SIG-M5 treated with dmso at 0.1 percent for 504 hours (cell line): Measurements from ENCODE around the gene PLPP7.
"Not testable (repeated sequence)": the region's sequence is repeated elsewhere in the genome, so short reads cannot be mapped to it uniquely, and the experiment has no call there.

Source experiments
- DNase-seq: peaks from one replicate; lab custom pipeline; 2025; ENCODE audit not compliant: unreplicated experiment; lab: John Stamatoyannopoulos, UW

Gene PLPP7

DNA sequence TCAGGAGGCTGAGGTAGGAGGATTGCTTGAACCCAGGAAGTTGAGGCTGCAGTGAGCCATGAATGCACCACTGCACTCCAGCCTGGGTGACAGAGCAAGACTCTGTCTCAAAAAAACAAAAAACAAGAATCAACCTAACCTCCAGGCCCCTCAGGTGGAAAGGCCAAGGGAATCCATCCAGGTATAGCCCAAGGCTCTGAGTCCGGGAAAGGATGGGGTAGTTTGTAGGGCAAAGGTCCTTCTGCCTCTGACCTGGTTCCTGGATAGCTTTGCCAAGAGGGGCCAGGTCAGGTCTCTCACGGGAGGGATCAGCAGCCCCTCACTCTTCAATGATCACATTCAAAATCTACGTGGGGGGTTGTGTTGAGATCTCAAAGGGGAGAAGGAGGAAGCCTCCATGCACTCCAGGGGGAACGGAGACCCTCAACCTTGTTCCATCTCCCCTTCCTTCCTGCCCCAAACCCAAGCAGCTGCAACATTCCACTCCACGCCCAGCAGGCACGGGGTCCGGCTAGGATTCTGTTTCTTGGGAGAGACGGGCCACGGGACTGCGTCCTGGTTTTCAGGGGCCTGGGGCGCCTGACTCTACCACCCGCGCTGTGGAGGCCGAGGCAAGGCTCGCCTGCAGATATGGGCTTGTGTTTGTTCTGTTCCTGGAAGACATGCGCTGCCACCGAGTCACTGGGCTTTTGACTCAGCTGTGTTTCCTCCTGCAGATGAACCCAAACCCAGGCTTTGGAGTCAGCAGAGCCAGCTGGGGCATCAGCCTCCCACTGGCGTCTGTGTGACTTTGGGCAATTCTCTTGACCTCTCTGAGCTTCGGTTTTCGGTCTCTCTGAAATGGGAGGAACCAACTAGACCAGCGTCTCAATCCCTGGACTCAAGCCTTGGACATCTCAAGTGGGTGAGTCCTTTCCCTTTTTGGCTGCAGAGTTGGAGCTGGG, 35.5 kb downstream of the PLPP7 start:
- no peak for DNase-seq

DNA sequence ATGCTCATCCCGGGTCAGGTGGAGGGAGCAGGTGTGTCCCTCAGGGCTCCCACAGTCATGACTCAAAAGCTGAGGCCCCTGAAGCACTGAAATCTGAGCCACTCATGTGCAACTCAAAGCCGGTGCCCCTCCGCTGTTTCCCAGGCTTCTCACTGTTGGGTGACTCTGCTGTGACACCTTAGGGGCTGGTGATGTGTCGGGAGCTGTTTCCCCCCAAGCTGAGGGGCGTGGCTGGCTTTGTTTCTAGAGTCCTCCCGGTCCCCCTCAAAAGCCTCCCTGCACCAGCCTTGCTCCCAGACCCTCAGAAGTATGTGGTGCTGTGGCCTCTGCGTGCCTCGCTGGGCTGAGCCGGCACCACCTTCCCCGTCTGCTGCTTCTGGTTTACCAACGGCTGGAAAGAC, 39.7 kb downstream of the PLPP7 start:
- no peak for DNase-seq

DNA sequence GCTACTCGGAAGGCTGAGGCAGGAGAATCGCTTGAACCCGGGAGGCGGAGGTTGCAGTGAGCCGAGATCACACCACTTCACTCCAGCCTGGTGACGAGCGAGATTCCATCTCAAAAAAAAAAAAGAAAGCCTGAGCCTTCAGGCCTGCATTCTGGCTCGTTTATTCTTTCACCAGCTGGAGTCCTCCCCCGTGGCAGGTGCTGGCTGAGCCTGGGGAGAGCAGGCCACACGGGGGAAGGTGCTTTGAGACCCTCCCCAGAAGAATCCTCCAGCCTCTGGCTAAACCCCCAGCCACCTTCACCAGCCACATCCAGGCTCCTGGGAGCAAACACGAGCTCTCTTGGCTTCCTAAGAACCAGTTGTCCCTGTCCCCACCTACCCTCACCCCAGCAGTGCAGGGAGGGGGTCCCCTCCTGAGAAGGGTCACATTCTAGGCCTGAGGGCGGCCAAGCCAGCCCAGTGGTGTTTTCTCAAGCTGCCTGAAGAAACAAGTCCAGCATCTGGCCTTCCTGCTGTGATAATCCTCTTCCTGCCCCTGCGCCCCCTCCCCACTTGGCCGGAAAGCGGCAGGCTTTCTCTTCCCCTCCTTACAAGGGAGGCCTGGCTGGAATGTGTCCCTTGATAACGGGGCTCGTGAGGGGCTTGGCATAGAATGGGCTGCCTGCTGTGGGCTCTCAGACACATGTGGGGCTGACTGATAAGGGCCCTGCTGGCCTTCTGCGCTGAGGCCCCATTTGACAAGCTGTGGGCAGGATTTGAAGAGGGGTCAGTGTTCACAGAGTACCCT, 41.5 kb downstream of the PLPP7 start:
- no peak for DNase-seq

DNA sequence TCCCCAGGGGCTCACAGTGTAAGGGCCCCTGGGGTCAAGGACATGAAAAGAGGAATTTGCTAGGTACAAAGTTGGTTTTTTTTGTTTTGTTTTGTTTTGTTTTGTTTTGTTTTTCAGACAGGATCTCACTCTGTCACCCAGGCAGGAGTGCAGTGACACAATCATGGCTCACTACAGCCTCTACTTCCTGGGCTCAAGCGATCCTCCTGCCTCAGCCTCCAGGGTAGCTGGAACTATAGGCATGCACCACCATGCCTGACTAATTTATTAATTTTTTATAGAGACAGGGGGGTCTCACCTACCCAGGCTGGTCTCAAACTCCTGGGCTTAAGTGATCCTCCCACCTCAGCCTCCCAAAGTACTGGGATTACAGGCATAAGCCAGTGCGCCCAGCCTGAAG, 42.5 kb downstream of the PLPP7 start:
- DNase-seq: not testable (repeated sequence)

DNA sequence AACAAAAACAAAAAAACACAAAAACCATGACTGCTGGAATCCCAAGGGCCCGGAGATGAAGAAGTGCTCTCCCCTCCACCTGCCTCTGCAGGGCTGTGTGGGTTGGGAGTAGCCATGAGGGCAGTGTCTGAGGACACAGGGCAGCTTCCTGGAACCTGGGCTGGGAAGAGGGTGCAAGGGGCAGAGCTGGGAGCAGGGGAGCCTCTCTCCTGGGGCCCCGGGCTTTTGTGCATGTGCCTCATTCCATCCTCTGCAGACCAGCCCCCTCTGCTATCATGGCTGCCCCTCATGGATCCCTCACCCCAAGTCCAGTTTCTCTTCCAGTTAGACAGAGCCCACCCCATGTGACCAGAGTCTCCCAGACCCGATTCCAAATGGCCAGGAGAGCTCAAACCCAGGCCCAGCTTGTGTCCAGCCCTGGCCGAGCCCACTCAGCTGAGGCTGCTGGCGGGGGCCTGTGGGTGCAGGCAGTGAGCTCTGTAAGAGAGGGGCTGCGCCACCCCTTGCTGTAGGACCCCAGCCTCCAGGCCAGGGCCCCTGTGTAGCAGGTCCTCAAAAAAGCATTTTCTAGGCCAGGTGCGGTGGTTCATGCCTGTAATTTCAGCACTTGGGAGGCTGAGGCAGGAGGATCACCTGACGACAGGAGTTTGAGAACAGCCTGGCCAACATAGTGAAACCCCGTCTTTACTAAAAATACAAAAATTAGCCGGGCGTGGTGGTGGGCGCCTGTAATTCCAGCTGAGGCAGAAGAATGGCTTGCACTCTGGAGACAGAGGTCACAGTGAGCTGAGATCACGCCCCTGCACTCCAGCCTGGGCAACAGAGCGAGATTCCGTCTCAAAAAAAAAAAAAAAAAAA, 44.5 kb downstream of the PLPP7 start:
- DNase-seq: no peak

DNA sequence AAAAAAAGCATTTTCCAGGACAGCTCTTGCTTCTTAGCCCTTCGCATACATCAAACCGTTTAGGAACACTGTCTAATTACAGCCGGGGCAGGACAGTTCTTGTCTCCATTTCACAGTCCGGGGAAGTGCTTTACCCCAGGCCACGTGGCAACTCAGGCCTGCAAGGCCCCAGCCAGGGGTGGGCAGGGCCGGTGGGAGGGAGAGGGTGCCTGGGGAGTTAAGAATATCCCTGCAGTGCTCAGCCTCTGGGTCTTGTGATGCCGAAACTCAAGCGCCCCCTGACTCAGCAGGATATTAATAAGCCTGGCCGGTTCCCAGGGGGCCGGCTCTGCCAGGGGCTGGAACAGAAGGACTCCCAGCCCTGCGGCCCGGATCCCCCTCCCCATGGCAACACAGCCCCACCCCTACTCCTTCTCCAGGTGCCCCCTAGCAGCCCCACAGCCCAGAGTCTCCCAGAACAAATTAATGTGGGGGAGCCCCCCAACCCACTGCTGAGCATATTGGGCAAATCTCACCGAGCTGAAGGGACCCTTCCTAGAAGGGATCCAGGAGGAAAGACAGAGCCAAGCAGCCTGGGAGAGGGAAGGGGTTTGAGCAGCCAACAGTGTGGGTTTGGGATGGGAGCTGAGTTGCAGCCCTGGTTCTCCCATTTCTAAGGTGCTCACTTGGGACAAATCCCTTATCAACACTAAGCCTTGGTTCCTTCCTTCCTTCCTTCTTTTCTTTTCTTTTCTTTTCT, 45.3 kb downstream of the PLPP7 start:
- no peak for DNase-seq

DNA sequence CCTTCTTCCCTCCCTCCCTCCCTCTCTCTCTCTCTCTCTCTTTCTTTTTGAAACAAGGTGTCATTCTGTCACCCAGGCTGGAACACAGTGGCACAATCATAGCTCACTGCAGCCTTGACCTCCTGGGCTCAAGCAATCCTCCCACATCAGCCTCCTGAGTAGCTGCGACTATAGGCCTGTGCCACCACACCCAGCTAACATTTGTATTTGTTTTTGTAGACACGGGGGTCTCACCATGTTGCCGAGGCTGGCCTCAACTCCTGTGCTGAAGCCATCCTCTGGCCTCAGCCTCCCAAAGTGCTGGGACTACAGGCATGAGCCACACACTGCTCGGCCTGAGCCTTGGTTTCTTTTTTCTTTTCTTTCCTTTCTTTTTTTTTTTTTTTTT, 45.8 kb downstream of the PLPP7 start:
- no peak for DNase-seq

DNA sequence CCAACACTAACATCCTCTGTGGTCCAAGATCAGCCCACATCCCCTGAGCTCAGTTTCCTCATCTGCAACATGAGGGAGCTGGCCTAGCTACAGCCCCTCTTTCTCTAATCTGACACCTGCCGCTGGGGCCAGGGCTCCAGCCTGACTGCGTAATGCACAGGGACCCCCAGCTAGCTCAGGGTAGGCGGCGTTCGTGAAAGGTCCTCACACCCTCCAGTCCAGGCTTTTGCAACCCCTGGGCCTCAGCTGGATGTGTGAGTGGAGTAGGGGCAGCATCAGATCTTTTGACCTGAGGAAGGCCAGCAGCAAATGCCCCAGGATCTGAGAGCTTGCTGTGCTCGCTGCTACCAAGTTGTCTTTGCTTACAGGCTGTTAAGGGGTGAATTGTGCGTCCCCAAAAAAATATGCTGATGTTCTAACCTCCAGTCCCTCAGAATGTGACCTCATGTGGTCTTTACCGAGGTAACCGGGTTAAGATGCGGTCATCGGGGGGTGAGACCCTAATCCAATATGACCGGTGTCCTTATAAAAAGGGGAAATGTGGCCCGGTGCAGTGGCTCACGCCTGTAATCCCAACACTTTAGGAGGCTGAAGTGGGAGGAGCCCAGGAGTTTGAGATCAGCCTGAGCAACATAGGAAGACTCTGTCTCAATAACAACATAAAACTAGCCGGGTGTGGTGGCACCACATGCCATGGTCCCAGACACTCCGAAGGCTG, 47.8 kb downstream of the PLPP7 start:
- no peak for DNase-seq

DNA sequence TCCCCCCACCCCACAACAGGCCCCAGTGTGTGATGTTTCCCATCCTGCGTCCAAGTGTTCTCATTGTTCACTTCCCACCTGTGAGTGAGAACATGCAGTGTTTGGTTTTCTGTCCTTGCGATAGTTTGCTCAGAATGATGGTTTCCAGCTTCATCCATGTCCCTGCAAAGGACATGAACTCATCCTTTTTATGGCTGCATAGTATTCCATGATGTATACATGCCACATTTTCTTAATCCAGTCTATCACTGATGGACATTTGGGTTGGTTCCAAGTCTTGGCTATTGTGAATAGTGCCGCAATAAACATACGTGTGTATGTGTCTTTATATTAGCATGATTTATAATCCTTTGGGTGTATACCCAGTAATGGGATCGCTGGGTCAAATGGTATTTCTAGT, 49.7 kb downstream of the PLPP7 start:
- DNase-seq: not testable (repeated sequence)

DNA sequence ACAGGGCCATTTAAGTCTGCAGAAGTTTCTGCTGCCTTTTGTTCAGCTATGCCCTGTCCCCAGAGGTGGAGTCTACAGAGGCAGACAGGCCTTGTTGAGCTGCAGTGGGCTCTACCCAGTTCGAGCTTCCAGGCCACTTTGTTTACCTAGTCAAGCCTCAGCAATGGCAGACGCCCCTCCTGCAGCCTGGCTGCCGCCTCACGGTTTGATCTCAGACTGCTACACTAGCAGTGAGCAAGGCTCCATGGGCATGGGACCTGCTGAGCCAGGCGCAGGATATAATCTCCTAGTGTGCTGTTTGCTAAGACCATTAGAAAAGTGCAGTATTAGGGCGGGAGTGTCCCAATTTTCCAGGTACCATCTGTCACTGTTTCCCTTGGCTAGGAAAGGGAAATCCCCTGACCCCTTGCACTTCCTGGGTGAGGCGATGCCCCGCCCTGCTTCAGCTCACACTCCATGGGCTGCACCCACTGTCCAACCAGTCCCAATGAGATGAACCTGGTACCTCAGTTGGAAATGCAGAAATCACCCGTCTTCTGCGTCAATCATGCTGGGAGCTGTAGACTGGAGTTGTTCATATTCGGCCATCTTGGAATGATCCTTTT, 55.5 kb downstream of the PLPP7 start:
- not testable (repeated sequence) for DNase-seq

DNA sequence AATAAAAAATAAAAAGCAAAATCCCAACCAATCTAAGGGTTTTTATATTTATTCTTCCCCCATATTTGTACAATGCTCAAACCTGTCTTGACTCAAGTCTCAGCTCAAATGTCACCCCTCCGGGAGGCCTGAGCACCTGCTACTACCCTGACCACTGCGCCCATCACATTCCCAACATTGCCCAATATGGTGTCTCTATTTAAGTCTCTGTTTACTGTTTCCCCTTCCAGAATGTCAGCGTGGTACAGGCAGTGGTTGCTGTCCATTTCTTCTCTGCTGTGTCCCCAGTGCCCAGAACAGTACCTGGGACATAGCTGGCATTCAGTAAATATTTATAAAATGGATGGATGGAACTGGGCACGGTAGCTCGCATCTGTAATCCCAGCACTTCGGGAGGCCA, 57.0 kb downstream of the PLPP7 start:
- DNase-seq: no peak

DNA sequence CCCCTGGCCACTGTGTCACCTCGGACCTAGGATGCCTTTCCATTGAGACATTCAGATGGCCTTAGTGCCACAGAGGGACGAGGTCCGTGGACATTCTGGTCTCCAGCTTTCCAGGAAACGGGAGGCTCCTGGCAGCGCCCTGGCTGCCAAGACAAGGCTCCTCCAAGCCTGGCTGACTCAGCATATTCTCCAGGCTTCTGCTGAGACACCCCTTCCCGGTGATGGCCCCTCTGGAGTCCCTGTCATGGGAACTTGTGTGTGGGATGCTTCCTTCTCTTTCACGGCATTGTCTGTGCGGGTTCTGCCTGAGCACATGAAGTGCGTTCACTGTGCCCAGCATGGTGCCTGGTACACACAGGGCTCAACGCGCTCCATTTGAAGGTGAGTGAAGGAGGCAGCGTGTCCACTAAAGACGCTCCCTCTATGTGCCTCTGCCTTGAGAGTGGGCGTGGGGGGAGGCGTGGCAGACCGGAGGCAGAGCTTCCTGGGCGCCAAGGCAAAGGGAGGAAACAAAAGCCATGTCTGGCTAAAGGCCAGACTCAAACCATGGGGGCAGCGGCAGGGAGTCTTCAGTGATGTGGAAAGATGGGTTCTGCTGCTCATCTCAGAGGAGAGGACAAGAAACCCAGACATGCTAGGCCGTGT, 58.0 kb downstream of the PLPP7 start:
- no peak for DNase-seq

DNA sequence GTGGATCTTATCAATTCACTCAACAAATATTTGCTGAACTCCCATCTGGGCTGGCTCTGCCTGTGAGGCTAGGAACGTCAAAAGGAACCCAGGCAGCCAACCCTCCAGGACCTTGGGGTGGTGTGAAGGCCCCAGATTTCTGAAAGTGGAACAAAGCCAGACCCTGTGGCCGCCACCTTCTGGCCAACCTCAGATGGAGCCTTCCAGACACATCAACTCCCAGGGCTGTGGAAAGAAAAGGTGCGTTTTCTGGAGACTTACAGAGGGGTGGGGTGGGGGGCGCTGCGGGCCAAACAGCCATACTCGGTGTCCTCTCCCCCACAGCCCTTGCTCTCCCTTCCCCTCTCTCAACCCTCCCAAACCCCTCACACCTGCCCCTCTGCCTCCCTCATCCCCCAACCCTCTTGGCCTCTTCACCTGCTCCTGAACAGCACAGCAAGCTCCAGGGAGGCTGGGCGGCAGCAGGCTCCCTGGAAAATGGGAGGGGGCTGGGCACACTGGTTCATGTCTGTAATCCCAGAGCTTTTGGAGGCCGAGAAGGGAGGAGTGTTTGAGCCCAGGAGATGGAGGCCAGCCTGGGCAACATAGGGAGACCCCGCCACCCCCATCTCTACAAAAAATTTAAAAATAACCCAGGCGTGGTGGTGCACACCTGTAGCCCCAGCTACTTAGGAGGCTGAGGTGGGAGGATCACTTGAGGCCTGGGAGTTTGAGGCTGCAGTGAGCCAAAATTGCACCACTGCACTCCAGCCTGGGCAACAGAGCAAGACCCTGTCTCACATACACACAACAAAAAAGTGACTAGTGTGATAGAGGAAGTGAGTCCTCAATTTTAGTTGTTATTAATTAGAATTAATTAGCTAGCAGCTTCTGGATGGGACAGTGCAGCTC, 59.4 kb downstream of the PLPP7 start:
- peak; percentile 11 for DNase-seq

DNA sequence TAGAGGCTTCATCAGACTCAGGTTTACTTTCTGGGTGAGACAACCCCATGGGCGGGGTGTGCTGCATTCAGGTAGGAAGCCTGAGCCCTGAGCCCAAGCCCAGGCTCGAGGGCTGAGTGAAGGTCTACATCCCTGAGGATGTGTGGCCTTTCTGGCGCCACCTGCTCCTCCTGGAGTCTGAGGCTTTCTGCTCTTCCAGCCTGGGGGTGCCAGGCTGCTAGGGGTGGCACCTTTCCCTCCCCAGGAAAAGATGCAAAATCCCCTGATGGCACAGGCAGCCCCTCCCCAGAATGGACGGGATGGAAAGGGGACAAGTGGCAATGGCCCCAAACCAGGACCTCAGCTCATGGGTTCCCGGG, 60.0 kb downstream of the PLPP7 start:
- DNase-seq: no peak

DNA sequence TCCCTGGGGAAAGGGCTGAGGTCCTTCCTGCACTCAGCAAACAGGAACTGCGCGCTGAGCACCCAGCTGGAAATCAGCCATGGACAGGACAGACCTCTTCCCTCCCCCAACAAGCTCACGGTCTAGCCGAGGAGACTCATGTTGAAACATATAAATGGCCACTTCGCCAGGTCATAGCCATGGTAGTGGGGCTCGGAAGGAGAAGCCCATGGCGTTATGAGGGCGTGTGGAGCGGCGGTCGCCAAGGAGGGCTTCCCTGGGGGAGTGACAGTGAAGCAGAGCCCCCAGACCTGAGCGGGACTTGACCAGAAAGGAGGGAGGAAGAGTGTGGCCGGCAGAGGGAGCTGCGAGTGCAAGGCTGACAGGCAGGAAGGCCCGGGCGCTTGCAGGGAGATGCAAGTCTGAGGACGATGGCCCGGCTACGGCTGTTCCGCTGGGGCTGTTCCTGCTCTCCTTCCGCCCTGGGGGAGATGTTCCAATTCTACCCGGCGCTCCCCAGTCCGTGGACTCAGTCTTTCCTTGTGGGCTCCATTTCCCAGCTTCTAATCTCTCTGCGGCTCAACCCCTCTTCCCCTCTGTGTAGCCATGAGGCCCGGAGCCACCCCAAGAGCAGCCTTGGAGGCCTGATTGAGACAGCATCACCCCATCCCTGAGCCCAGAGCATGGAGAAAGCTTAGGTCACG, 60.5 kb downstream of the PLPP7 start:
- peak; percentile 80 for DNase-seq

DNA sequence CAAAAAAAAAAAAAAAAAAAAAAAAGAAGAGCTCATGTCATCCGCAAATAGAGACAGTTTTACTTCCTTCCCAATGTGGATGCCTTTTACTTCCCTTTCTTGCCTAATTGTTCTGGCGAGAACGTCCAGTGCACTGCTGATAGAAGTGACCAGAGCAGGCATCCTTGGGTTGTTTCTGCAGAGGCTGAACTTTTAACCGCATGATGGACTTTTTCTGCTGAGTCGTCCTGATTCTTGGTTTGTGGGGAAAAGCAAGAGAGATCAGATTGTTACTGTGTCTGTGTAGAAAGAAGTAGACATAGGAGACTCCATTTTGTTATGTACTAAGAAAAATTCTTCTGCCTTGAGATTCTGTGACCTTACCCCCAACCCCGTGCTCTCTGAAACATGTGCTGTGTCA, 67.0 kb downstream of the PLPP7 start:
- DNase-seq: peak; percentile 75

DNA sequence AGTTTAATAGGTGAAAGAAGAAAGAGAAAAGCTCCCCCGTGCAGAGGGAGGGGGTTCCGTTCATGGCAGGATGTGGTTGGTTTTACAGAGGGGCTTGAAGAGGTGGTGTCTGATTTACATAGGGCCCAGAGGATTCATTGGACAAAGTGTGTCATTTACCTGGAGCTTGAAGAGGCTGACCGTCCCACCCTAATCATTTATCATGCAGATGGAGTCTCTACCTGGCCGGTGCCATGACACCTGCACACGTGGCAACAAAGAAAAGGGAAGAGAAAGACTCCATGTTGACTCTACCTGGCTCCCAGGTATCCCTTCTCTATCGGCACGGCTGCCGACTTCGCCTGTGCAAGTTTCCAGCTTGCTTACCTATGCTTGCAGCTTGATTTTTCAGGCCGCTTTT, 69.0 kb downstream of the PLPP7 start:
- no peak for DNase-seq
